KOPT-K1 (cell line): ENCODE measurements around the gene ZNF772.

Experiments
- H3K27ac ChIP-seq: fragments of 200-600 bp; sonication (generic); 2 replicates; pipeline ENCODE4 v1.5.1; 2016; ENCODE audit warnings: antibody characterized with exemption, mild to moderate bottlenecking, low read depth, low read length; ENCODE audit not compliant: poor library complexity, severe bottlenecking
- H3K36me3 ChIP-seq: fragments of 200-600 bp; sonication (generic); 2 replicates; pipeline ENCODE4 v1.5.1; 2017; ENCODE audit warnings: antibody characterized with exemption, mild to moderate bottlenecking, low read length, moderate library complexity; ENCODE audit not compliant: insufficient read depth
- H3K9me3 ChIP-seq: fragments of 200-600 bp; sonication (generic); 2 replicates; pipeline ENCODE4 v1.5.1; 2017; ENCODE audit warnings: antibody characterized with exemption, low read length, mild to moderate bottlenecking; ENCODE audit not compliant: insufficient read depth, poor library complexity, severe bottlenecking

Gene ZNF772

DNA sequence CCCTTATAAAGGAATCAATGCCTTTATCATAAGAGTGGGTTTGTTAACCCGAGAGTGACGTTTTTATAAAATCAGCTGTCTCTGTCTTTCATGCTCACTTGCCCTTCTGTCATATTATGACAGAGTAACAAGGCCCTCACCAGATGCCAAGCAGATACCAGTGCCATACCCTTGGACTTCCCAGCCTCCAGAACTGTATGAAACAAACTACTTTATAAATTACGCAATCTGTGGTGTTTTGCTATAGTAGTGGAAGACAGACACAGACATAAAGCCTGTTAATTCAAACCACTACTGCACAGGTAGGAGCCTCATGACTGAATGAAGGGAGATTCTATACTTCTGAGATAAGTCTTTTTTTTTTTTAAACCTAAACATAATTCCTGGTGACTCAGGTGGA lies 25.1 kb downstream of the ZNF772 start:
- no peak overlapping the region for H3K27ac ChIP-seq
- peaks cover 7% of the 10 kb centered on the region; the same call in 1 of the 2 replicates for H3K36me3 ChIP-seq
- no peaks in the 10 kb centered on the region for H3K9me3 ChIP-seq

DNA sequence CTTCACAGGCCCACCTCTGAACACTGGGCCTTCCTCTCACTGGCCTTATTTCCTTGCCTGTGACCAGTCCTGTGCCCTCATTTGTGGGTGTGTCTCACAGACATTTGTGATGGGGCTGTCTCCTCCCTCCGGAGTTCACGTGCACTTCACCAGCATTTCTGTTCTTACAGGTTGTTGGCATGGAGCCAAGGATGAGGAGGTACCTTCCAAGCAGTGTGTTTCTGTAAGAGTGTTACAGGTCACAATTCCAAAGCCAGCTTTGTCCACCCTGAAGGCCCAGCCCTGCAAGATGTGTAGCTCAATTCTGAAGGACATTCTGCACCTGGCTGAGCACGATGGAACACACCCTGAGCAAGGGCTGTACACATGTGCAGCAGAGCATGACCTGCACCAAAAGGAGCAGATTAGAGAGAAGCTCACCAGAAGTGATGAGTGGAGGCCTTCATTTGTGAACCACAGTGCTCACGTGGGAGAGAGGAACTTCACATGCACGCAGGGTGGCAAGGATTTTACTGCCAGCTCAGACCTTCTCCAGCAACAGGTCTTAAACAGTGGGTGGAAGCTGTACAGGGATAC lies 34.2 kb downstream of the ZNF772 start:
- Histone ChIP-seq H3K9me3 (peaks cover 25% of the 10 kb centered on the region), H3K36me3 (peaks cover 64% of the 10 kb centered on the region), H3K27ac (no peak overlapping the region)

DNA sequence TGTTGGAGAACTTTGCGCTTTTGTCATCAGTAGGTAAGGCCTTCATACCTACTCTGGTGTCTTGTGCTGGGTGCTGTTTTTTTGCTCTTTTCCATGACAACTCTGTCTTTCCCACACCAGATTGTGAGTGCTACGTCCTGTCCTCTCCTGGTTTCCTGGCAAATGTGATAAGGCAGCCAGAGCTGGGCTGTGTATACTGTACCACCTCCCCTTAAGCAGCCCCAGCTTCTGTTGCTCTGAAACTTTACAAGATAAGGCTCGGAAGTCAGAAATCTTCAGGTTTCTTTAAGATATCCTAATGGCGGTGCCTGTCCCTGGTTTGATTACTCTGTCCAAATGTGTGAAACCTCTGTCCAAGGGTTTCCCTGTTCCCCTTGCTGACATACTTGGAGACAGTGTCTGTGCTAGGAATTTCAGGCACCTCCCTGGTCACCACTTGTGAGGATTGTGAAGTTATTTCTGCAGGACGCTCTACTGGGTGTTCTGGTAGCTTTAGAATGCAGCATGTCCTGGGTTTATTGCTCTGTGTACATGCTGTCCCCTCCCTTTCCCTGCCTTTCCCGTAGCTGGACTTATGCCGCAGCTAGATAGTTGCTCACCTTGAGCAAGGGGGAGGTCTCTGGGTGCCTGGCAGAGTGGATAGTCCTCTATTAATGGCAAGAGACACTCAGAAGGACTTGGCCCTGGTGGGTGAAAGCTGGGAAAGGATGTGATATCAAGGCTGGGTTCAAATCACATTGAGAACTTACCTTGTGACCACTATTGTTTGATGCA lies 35.2 kb downstream of the ZNF772 start:
- Histone ChIP-seq H3K9me3 (peaks cover 25% of the 10 kb centered on the region), H3K27ac (no peak overlapping the region), H3K36me3 (peaks cover 70% of the 10 kb centered on the region)

DNA sequence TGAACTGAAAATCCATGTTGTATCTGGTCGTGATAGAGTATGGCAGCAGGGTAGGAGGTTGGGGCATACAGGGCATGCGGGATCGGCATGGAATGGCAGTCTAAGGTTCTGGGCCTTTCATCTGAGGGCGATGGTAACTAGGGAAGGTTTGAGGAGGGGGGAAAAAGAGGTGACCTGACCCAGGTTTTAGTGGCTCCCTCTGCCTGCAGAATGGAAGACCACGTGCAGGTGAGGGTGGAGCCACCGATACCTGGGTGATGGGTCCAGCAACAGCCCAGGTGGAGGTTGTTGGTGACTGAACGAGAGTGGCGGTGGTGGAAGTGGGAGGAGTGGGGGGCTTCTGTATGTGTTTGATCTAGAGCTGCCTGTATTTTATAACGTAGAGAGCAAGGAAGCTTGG lies 38.4 kb downstream of the ZNF772 start:
- Histone ChIP-seq H3K9me3 (peaks cover 11% of the 10 kb centered on the region), H3K36me3 (peaks cover 47% of the 10 kb centered on the region), H3K27ac (no peak overlapping the region)

DNA sequence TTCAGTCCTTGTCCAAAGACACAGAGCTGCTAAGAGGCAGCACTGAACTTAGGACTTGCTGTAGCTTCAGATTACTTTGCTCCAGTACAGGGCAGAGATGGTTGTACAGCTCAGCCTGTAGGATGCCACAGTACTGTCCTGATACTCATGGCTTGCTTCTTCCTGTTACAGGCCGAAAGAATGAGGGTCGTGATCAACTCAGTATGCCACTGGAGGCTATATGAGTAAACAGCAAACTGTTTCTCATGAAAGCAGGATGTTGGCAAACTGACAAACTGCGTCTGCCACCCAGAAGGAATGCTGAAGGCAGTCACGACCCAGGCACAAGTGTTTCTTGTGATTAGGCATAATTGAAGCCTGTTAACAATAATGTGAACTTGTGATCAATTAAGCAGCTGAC lies 39.4 kb downstream of the ZNF772 start:
- H3K9me3 ChIP-seq, result peaks cover 1% of the 10 kb centered on the region

DNA sequence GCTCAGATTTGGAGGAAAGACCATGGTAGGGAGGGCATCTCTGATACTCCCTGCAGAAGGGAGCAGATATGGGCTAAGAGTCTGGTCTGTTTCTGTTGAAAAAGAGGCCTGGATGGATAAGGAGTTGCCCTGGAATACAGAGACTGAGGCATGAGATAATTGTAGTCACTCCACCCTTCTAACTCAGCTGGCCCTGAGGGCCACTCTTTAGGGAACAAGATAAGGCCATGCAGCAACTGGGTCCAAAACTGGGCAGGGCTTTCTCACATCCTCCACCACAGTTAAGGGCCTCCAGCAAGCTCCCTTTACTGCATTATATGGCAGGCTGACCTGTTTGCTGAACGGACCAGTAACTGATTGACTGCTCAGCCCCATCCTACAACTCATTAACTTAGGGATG lies 40.9 kb downstream of the ZNF772 start:
- Histone ChIP-seq H3K27ac (peak overlapping the region; percentile 51), H3K9me3 (no peaks in the 10 kb centered on the region), H3K36me3 (peaks cover 23% of the 10 kb centered on the region)

More for the DNA sequence above, 39.4 kb downstream of the ZNF772 start:
- H3K27ac ChIP-seq, result no peak overlapping the region
- peaks cover 38% of the 10 kb centered on the region for H3K36me3 ChIP-seq

DNA sequence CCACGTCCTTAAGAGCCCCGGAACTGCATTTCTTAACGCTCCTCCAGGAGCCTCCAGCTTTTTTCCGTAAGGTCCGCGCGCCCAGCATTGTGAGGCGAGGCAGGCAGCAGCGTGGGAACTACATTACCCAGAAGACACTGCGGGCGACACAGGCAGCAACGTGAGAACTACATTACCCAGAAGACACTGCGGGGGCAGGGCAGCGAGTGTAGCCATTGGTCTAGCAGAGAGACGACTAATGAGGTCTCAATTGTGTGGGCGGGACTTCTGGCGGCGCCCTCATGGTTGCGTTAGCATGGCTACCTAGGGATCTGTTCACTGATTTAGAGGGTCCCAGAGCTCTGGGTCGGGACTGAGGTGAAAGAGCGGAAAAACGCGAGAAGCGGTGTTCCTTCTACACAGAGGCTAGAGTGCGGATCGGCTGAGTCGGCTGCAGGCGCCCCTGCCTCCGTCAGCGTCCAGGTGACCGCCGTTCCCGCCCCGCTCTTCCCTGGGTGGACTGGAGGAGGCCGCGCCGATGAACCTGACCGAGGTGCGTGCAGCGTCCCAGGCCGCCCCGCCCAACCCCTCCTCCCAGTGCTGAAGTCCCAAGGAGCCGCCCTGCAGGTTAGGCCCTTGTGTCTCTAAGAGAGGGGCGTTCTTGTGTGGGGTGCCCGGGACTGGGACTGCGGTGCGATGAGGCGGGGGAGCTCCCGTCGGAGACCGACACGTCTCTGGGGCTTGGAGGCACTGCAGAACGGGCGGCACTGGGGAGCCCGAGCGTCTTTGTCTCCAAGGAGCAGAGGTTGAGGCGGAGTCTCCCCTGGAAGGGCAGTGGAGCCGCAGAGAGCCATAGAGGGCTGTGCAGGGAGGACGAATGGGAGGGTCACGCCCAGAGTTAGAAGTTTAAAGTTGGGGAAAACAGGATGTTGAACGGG lies 42.0 kb downstream of the ZNF772 start, which contains the start of gene ZNF749:
TSS of gene ZNF749 (plus strand) at position 264 of the 917 bp plus-strand sequence. CDS start at position 518, 254 bp downstream.
- Histone ChIP-seq H3K36me3 (peaks cover 23% of the 10 kb centered on the region), H3K27ac (peak within 1 kb of the TSS; percentile 51)

DNA sequence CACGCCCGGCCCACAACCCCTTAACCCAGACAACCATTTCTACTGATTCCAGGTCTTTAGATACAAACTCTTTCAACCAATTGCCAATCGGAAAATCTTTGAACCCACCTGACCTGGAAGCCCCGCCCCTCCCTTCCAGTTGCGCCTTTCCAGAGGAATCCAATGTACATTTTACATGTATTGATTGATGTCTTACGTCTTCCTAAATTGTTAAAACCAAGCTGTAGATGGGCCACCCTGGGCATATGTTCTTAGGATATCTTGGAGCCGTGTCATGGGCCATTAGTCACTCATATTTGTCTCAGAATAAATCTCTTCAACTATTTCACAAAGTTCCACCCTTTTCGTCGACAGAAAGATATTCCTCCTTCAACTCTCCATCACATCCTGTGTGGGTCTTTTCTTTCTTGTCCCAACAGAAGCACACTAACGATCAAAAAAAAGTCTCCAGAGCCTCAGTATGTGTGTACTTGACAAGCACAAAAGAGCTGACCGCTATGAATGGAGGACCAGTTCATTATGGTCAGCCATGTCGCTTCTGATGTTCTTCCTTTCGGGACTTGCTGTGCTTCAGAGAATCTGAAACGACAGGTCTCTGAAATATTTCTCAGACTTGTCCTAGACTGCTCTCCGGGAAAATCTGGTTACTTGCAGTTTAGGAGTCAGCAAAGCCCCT lies 42.8 kb downstream of the ZNF772 start:
- Histone ChIP-seq H3K36me3 (peaks cover 19% of the 10 kb centered on the region), H3K9me3 (no peaks in the 10 kb centered on the region), H3K27ac (peak overlapping the region; percentile 51)

More for the DNA sequence above, 42.0 kb downstream of the ZNF772 start, which contains the start of gene ZNF749:
- no peaks in the 10 kb centered on the region for H3K9me3 ChIP-seq

DNA sequence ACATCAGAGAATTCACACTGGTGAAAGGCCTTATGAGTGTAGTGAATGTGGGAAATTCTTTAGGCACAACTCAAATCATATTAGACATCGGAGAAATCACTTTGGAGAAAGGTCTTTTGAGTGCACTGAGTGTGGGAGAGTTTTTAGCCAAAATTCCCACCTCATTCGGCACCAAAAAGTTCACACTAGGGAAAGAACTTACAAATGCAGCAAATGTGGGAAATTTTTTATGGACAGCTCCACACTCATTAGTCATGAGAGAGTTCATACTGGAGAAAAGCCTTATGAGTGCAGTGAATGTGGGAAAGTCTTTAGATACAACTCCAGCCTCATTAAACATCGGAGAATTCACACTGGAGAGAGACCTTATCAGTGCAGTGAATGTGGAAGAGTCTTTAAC lies 56.3 kb downstream of the ZNF772 start:
- no peaks in the 10 kb centered on the region for H3K9me3 ChIP-seq
- no peak overlapping the region for H3K27ac ChIP-seq
- peaks cover 53% of the 10 kb centered on the region for H3K36me3 ChIP-seq

DNA sequence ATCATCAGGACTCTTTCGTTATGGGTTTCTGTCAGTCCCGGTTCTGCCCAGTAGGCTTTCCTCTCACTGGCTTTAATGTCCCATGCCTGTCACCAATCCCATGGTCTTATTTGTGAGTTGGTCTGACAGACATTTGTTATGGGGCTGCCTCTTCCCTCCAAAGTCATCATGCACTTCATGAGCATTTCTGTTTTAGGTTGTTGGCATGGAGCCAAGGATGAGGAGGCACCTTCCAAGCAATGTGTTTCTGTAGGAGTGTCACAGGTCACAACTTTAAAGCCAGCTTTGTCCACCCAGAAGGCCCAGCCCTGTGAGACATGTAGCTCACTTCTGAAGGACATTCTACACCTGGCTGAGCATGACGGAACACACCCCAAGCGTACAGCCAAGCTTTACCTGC lies 57.9 kb downstream of the ZNF772 start:
- Histone ChIP-seq H3K9me3 (no peaks in the 10 kb centered on the region), H3K27ac (no peak overlapping the region), H3K36me3 (peaks cover 65% of the 10 kb centered on the region)
